ACC112 (cell line): Measurements from ENCODE around the gene UROC1.

Source experiments
- H2AFZ ChIP-seq: fragments of 200-600 bp; sonication (generic); one replicate; pipeline ENCODE4 v1.6.0; 2017; ENCODE audit warnings: antibody characterized with exemption, low read length; ENCODE audit not compliant: unreplicated experiment
- H3K27ac ChIP-seq: fragments of 200-600 bp; sonication (generic); 2 replicates; pipeline ENCODE4 v1.5.1; 2014; ENCODE audit warnings: low read depth, mild to moderate bottlenecking, antibody characterized with exemption, low read length, moderate library complexity
- H3K27me3 ChIP-seq: fragments of 200-600 bp; sonication (generic); 2 replicates; pipeline ENCODE4 v1.6.1; 2014; ENCODE audit warnings: mild to moderate bottlenecking, antibody characterized with exemption, low read length, moderate library complexity, mixed read lengths; ENCODE audit not compliant: insufficient read depth
- H3K36me3 ChIP-seq: fragments of 200-600 bp; sonication (generic); 2 replicates; pipeline ENCODE4 v1.6.1; 2016; ENCODE audit warnings: mild to moderate bottlenecking, antibody characterized with exemption, low read length, moderate library complexity, mixed read lengths; ENCODE audit not compliant: insufficient read depth
- H3K4me1 ChIP-seq: fragments of 200-600 bp; sonication (generic); one replicate; pipeline ENCODE4 v1.6.1; 2016; ENCODE audit warnings: low read length, mixed read lengths; ENCODE audit not compliant: insufficient read depth, unreplicated experiment, control insufficient read depth
- H3K4me3 ChIP-seq: fragments of 200-600 bp; sonication (generic); 2 replicates; pipeline ENCODE4 v1.5.1; 2014; ENCODE audit warnings: mild to moderate bottlenecking, low read depth, low read length
- H3K79me2 ChIP-seq: fragments of 200-600 bp; sonication (generic); one replicate; pipeline ENCODE4 v1.6.0; 2016; ENCODE audit warnings: low read length; ENCODE audit not compliant: control insufficient read depth, unreplicated experiment, insufficient read depth

Gene UROC1

DNA sequence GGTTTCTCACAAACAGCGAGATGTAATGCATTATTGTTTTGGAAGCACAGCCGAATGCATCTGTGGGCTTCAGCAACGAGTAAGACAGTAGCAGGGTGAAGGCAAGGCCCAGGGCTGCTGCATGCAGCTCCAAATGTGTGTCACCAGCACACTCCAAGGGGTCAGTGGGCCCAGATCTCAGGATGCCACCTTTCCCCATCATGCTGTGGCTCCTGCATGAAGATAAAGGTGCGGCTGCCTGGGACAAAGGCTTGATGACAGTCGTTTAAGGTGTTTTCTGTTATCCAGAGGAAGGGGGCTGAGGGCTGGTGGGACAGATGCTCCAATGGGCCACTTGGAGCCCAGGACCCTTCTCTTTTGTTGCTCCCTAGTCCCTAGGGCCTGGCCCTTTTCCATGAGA lies 28.0 kb upstream of the UROC1 start:
- no peaks in the 10 kb centered on the region for H3K36me3 ChIP-seq
- H2AFZ ChIP-seq: no peak overlapping the region
- peaks cover 49% of the 10 kb centered on the region for H3K27me3 ChIP-seq
- H3K79me2 ChIP-seq: no peaks in the 10 kb centered on the region
- H3K4me3 ChIP-seq: no peak overlapping the region
- H3K4me1 ChIP-seq: peaks cover 13% of the 10 kb centered on the region
- H3K27ac ChIP-seq: no peak overlapping the region

- Histone ChIP-seq H2AFZ (no peak overlapping the region), H3K27me3 (peaks cover 49% of the 10 kb centered on the region), H3K36me3 (no peaks in the 10 kb centered on the region), H3K4me1 (peaks cover 19% of the 10 kb centered on the region), H3K79me2 (no peaks in the 10 kb centered on the region), H3K27ac (no peak overlapping the region), H3K4me3 (no peak overlapping the region)
These were observed 27.2 kb upstream of the UROC1 start for GRCh38 chr3:126544596-126545281.

- no peaks in the 10 kb centered on the region for H3K36me3 ChIP-seq
- H3K27ac ChIP-seq: no peak overlapping the region
- H3K27me3 ChIP-seq: peaks cover 44% of the 10 kb centered on the region
These were observed 26.0 kb upstream of the UROC1 start for GRCh38 chr3:126543457-126544061.

GRCh38 chr3:126542340-126543241 lies 25.0 kb upstream of the UROC1 start:
- Histone ChIP-seq H3K27me3 (peaks cover 41% of the 10 kb centered on the region), H3K4me3 (peak overlapping the region; percentile 9; the same call in 1 of the 2 replicates), H3K79me2 (no peaks in the 10 kb centered on the region), H3K27ac (no peak overlapping the region), H3K36me3 (no peaks in the 10 kb centered on the region), H3K4me1 (peaks cover 19% of the 10 kb centered on the region), H2AFZ (no peak overlapping the region)

More at GRCh38 chr3:126543457-126544061, 26.0 kb upstream of the UROC1 start:
- H3K4me3 ChIP-seq: no peak overlapping the region
- no peaks in the 10 kb centered on the region for H3K79me2 ChIP-seq
- H3K4me1 ChIP-seq: peaks cover 19% of the 10 kb centered on the region
- no peak overlapping the region for H2AFZ ChIP-seq

DNA sequence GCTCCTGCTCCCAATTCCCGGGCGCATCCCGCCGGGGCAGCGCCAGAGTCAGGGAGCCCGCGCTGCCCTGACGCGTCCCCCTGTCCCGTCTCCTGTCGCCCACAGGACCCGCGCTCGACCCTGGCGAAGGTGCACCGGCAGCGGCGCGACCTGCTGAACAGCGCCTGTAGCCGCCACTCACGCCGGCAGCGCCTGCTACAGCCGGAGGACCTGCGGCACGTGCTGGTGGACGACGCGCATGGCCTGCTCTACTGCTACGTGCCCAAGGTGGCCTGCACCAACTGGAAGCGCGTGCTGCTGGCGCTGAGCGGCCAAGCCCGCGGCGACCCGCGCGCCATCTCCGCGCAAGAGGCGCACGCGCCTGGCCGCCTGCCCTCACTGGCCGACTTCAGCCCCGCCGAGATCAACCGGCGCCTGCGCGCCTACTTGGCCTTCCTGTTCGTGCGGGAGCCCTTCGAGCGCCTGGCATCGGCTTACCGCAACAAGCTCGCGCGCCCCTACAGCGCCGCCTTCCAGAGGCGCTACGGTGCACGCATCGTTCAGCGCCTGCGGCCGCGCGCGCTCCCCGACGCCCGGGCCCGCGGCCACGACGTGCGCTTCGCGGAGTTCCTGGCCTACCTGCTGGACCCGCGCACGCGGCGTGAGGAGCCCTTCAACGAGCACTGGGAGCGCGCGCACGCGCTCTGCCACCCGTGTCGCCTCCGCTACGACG lies 24.2 kb upstream of the UROC1 start:
- no peaks in the 10 kb centered on the region for H3K79me2 ChIP-seq
- H3K4me1 ChIP-seq: peaks cover 19% of the 10 kb centered on the region
- no peaks in the 10 kb centered on the region for H3K36me3 ChIP-seq
- no peak overlapping the region for H2AFZ ChIP-seq
- peaks cover 39% of the 10 kb centered on the region for H3K27me3 ChIP-seq
- H3K4me3 ChIP-seq: peak overlapping the region; percentile 43; the same call in 1 of the 2 replicates
- no peak overlapping the region for H3K27ac ChIP-seq

GRCh38 chr3:126540951-126541627 lies 23.5 kb upstream of the UROC1 start:
- peak overlapping the region; percentile 64 for H3K27ac ChIP-seq
- peak overlapping the region; percentile 43 for H3K4me3 ChIP-seq

DNA sequence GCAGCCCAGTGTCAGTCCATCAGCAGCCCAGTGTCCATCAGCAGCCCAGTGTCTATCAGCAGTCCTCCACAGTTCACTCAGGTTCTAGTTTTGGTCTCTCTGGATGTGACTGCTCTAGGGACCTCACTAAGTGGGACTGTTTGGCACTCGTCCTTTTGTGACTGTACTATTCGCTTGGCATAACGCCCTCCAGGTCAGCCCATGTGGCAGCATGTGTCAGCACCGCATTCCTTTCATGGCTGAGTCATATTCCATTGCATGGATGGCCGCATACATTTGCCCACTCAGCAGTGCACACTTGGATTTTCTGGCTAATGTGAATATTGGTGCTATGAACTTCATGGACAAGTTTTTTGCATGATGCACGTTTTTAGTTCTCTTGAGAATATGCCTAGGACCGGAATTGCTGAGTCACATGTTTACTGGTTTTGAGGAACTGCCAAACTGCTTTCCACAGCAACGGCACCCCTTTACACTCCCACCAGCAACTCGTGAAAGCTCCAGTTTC lies 22.8 kb upstream of the UROC1 start:
- Histone ChIP-seq H3K4me1 (peaks cover 19% of the 10 kb centered on the region), H3K36me3 (no peaks in the 10 kb centered on the region), H3K27ac (peak overlapping the region; percentile 64), H3K4me3 (peak overlapping the region; percentile 43), H3K79me2 (no peaks in the 10 kb centered on the region), H2AFZ (no peak overlapping the region), H3K27me3 (peaks cover 48% of the 10 kb centered on the region)

More at GRCh38 chr3:126540951-126541627, 23.5 kb upstream of the UROC1 start:
- Histone ChIP-seq H3K4me1 (peaks cover 19% of the 10 kb centered on the region), H3K27me3 (peaks cover 41% of the 10 kb centered on the region), H3K36me3 (no peaks in the 10 kb centered on the region), H3K79me2 (no peaks in the 10 kb centered on the region), H2AFZ (peak overlapping the region; percentile 4)

DNA sequence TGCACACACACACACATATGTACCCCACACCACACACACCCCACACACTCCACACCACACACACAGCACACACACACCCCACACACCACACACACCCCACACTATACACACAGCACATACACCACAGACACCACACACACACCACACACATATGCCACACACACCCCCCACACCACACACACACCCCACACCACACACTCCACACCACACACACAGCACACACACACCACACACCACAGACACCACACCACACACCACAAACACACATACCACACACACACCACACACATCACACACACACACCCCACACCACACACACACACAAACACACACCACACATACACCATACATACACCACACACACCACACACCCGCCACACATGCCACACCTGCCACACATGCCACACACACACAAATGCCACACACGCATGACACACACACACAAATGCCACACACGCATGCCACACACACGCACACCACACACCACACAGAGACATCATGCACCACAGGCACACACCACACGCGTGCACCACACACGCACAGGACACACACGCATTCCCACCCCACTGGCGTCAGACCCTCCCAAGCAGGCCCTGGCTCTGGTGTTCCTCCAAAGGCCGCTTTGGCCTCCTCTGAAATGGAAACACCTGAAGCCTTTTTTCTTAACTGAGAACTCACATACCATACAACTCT lies 22.1 kb upstream of the UROC1 start:
- Histone ChIP-seq H3K36me3 (no peaks in the 10 kb centered on the region), H3K27me3 (peaks cover 55% of the 10 kb centered on the region), H3K27ac (peak overlapping the region; percentile 33; the same call in 1 of the 2 replicates), H3K4me3 (no peak overlapping the region), H3K4me1 (peaks cover 19% of the 10 kb centered on the region), H3K79me2 (no peaks in the 10 kb centered on the region), H2AFZ (no peak overlapping the region)

DNA sequence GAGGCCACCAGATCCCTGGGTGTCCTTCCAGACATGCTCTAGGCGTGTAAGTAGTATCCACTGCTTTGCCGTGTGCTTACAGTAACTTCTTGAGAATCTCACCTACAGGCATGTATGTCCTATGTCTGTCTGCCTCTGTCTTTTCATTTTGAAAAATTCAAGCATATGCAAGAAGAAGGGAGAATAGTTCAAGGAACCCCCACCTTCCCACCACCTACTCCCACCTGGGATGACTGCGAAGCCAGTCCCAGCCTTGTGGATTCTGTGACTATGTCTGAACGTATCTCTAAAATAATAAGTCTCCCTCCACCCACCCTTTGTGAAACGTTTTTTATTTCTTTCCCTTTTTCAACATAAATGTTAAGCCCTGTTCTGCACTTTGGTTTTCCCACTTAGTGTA lies 21.4 kb upstream of the UROC1 start:
- Histone ChIP-seq H3K36me3 (no peaks in the 10 kb centered on the region), H2AFZ (no peak overlapping the region), H3K4me3 (no peak overlapping the region), H3K79me2 (no peaks in the 10 kb centered on the region), H3K27me3 (peaks cover 63% of the 10 kb centered on the region), H3K4me1 (peaks cover 19% of the 10 kb centered on the region), H3K27ac (no peak overlapping the region)
